Left lung (tissue), 10 donors: ENCODE data around the gene CHD8. TPM values are rescaled to one million over a fixed set of nuclear protein-coding genes. Genes with fewer than 3 reads are reported as not detected.
"Not testable (repeated sequence)": the region's sequence is repeated elsewhere in the genome, so short reads cannot be mapped to it uniquely, and the experiment has no call there.

Experiments
- ATAC-seq: fragments of 200-7000 bp; cut with Tn5 transposase; one replicate; pipeline ENCODE4 v1.9.1; 2020; ENCODE audit warnings: moderate library complexity
- DNase-seq, 4 donors: peaks; one replicate each; pipeline ENCODE4 v3.0.0-alpha.2; 2013 to 2020
- H3K27ac ChIP-seq, 2 donors: fragments of 200-600 bp; sonication (generic) in 1 of 2; one replicate each; pipeline versions ENCODE4 v1.5.0 to v1.8.0; 2020 to 2021
- H3K27me3 ChIP-seq, 2 donors: fragments of 200-600 bp; sonication (generic) in 1 of 2; one replicate each; pipeline versions ENCODE4 v1.5.0 to v1.8.0; 2020 to 2021
- H3K36me3 ChIP-seq, 2 donors: fragments of 200-600 bp; sonication (generic) in 1 of 2; one replicate each; pipeline versions ENCODE4 v1.5.0 to v1.8.0; 2020 to 2021
- H3K4me1 ChIP-seq, 2 donors: fragments of 200-600 bp; one replicate each; pipeline ENCODE4 v1.8.0; 2021
- H3K4me3 ChIP-seq, 2 donors: fragments of 200-600 bp; sonication (generic) in 1 of 2; one replicate each; pipeline versions ENCODE4 v1.5.0 to v1.8.0; 2020 to 2021; ENCODE audit warnings: mild to moderate bottlenecking in 1 of 2
- H3K9me3 ChIP-seq, 2 donors: fragments of 200-600 bp; sonication (generic) in 1 of 2; one replicate each; pipeline versions ENCODE4 v1.5.0 to v1.8.0; 2020 to 2021
- CTCF ChIP-seq, 2 donors: fragments of 200-600 bp; sonication (generic) in 1 of 2; IDR thresholded peaks; one replicate each; pipeline versions ENCODE4 v1.5.0 to v1.8.0; 2021; ENCODE audit warnings: antibody characterized with exemption in 2 of 2
- intact Hi-C, 2 donors: fragments of 100-400 bp; cut with DNase I; formaldehyde crosslinking; loops; one replicate each; pipeline versions ENCODE4 v1.11.2 to v1.14.2; 2022
- polyA plus RNA-seq, 6 donors: library from polyadenylated mRNA; unstranded; fragments of 120-200 nt; gene quantifications; one replicate each; pipeline ENCODE4 v1.2.1, GENCODE V29; 2013; ENCODE audit not compliant: insufficient read length in 6 of 6
- total RNA-seq, 2 donors: library from RNA; stranded (reverse); fragmentation: NEBNext Ultra II Directional; extraction: Animal tissue kit (Norgen Biotek cat#: 25700); gene quantifications; one replicate each; pipeline ENCODE4 v1.2.1, GENCODE V29; 2021
- donor health status: DM: no; HTN: yes; CAD: no.
- donor health status: DM: no; HTN: no; CAD: no.

Gene CHD8
- total and polyA plus RNA-seq, 8 donors, result 69.2 to 83.0 (median 76.1) TPM

DNA sequence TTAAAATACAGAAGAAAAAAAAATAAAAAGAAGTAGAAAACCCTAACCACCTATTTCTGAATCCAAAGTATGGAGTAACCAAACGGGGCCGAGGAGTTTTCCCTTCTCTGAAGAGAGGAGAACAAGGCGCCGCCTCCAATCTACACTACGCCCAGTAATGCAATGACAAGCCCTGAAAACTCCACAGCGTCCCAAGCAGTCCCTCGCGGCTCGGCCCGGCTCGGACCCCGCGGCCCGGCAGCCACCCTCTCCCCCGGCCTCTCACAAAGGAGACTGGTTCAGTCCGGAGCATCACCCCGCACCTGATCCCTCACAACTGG lies 371 bp downstream of the CHD8 start:
- DNase-seq (no peak), ATAC-seq (peak; percentile 46)
- H3K27ac ChIP-seq, result peak overlapping the region; percentile 98
- peaks cover 0 to 14% of the 10 kb centered on the region in 2 donors for H3K36me3 ChIP-seq
- intact Hi-C loops, result no loop called here
- H3K9me3 ChIP-seq, result no peaks in the 10 kb centered on the region
- H3K4me1 ChIP-seq, result peaks cover 10 to 48% of the 10 kb centered on the region in 2 donors
- no peaks in the 10 kb centered on the region for H3K27me3 ChIP-seq
- peak overlapping the region; percentile 85 to 91 for H3K4me3 ChIP-seq
- TF ChIP-seq CTCF (IDR thresholded peaks at IDR 0.05), result no peak

- peak; percentile 2 for ATAC-seq
- no peak for TF ChIP-seq CTCF (IDR thresholded peaks at IDR 0.05)
- peaks cover 0 to 11% of the 10 kb centered on the region in 2 donors for H3K36me3 ChIP-seq
- no peaks in the 10 kb centered on the region for H3K27me3 ChIP-seq
- peak in 1 of 4 donors; percentile 13 for DNase-seq
- intact Hi-C loops, result no loop called here
- peak overlapping the region; percentile 85 to 91 for H3K4me3 ChIP-seq
- peak overlapping the region; percentile 98 for H3K27ac ChIP-seq
- no peaks in the 10 kb centered on the region for H3K9me3 ChIP-seq
- H3K4me1 ChIP-seq, result peaks cover 10 to 49% of the 10 kb centered on the region in 2 donors
Measured at GRCh38 chr14:21454843-21455544, 929 bp downstream of the CHD8 start.

- DNase-seq (no peak), ATAC-seq (no peak)
- no peaks in the 10 kb centered on the region for H3K27me3 ChIP-seq
- no peaks in the 10 kb centered on the region for H3K9me3 ChIP-seq
- H3K27ac ChIP-seq, result no peak overlapping the region
- intact Hi-C loops, result no loop called here
- H3K36me3 ChIP-seq, result peaks cover 0 to 5% of the 10 kb centered on the region in 2 donors
- no peak overlapping the region for H3K4me3 ChIP-seq
- H3K4me1 ChIP-seq, result peaks cover 6 to 44% of the 10 kb centered on the region in 2 donors
- no peak for TF ChIP-seq CTCF (IDR thresholded peaks at IDR 0.05)
Measured at GRCh38 chr14:21449899-21450216, 6.1 kb downstream of the CHD8 start.

- peaks cover 5 to 19% of the 10 kb centered on the region in 2 donors for H3K4me1 ChIP-seq
- intact Hi-C loops, ATAC-seq, H3K27ac ChIP-seq, H3K36me3 ChIP-seq, H3K27me3 ChIP-seq, H3K4me3 ChIP-seq, DNase-seq, H3K9me3 ChIP-seq: not testable (repeated sequence)
Measured at GRCh38 chr14:21442657-21443056, 13.3 kb downstream of the CHD8 start.

DNA sequence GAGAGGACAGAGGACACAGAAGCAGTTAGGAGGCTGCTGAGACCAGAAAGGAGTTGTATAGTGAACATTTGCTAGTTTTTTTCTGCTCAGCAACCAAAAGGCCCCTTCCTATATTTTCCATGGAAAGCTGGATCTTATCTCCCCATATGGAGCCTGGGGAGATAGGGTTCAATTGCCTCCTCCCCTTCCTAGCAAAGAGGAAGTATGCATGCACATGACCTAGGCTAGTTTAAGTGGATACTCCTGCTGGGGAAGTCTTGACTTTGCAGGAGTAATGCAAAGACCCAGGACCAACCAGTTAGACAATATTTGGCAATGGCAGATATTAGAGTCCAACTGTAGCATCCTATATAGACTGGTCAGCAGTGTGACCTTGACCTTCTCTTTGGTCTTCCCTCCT lies 15.1 kb downstream of the CHD8 start:
- intact Hi-C loops, result no loop called here
- H3K27me3 ChIP-seq, result no peaks in the 10 kb centered on the region
- TF ChIP-seq CTCF (IDR thresholded peaks at IDR 0.05), result no peak
- H3K4me3 ChIP-seq, result no peak overlapping the region
- ATAC-seq, result no peak
- DNase-seq, result no peak
- peaks cover 14 to 30% of the 10 kb centered on the region in 2 donors for H3K4me1 ChIP-seq
- H3K9me3 ChIP-seq, result no peaks in the 10 kb centered on the region
- H3K27ac ChIP-seq, result no peak overlapping the region
- H3K36me3 ChIP-seq, result no peaks in the 10 kb centered on the region
